Thoracic aorta (tissue), 2 donors: ENCODE data around the gene KANSL1L. TPM values are rescaled to one million over a fixed set of nuclear protein-coding genes. Genes with fewer than 3 reads are reported as not detected.
A peak's percentile ranks its signal among the peaks of the same experiment; 100 is the strongest.

Experiments used
- ATAC-seq: fragments of 150-250 bp; one replicate; pipeline ENCODE4 v1.8.0; 2017; ENCODE audit warnings: low read depth; ENCODE audit not compliant: insufficient number of reproducible peaks, low FRiP score
- DNase-seq: peaks from one replicate; pipeline ENCODE4 v3.0.0-alpha.2; 2020; ENCODE audit warnings: low spot score
- H3K27ac ChIP-seq, 2 donors: fragments of 200-600 bp; sonication (generic); 1 replicate in 1 of 2; 2 replicates in 1 of 2; pipeline ENCODE4 v1.5.1; 2016; ENCODE audit warnings: mild to moderate bottlenecking in 2 of 2, moderate library complexity in 2 of 2
- H3K27me3 ChIP-seq: fragments of 200-600 bp; sonication (generic); replicated peaks from 2 replicates; pipeline ENCODE4 v1.6.0; 2016; ENCODE audit warnings: mild to moderate bottlenecking; ENCODE audit not compliant: insufficient read depth
- H3K36me3 ChIP-seq: fragments of 200-600 bp; sonication (generic); one replicate; pipeline ENCODE4 v1.5.1; 2016
- H3K4me1 ChIP-seq, 2 donors: fragments of 200-600 bp; sonication (generic); 1 replicate in 1 of 2; 2 replicates in 1 of 2; pipeline versions ENCODE4 v1.5.1 to v1.6.0; 2016; ENCODE audit warnings: low read depth in 2 of 2, mild to moderate bottlenecking in 1 of 2; ENCODE audit not compliant: control insufficient read depth in 1 of 2
- H3K4me3 ChIP-seq: fragments of 200-600 bp; sonication (generic); 2 replicates; pipeline ENCODE4 v1.5.1; 2016; ENCODE audit warnings: mild to moderate bottlenecking
- H3K9me3 ChIP-seq: fragments of 200-600 bp; sonication (generic); 2 replicates; pipeline ENCODE4 v1.5.1; 2016
- CTCF ChIP-seq: fragments of 200-600 bp; sonication (generic); IDR thresholded peaks from one replicate; pipeline ENCODE4 v1.5.1; 2019; ENCODE audit warnings: antibody characterized with exemption
- total RNA-seq, 2 donors: library from RNA; depleted of rRNA; stranded (reverse); fragments of >200 nt; gene quantifications; one replicate each; pipeline versions ENCODE4 v1.1.0 to v1.2.3, GENCODE V29; 2016

The KANSL1L gene, protein sequence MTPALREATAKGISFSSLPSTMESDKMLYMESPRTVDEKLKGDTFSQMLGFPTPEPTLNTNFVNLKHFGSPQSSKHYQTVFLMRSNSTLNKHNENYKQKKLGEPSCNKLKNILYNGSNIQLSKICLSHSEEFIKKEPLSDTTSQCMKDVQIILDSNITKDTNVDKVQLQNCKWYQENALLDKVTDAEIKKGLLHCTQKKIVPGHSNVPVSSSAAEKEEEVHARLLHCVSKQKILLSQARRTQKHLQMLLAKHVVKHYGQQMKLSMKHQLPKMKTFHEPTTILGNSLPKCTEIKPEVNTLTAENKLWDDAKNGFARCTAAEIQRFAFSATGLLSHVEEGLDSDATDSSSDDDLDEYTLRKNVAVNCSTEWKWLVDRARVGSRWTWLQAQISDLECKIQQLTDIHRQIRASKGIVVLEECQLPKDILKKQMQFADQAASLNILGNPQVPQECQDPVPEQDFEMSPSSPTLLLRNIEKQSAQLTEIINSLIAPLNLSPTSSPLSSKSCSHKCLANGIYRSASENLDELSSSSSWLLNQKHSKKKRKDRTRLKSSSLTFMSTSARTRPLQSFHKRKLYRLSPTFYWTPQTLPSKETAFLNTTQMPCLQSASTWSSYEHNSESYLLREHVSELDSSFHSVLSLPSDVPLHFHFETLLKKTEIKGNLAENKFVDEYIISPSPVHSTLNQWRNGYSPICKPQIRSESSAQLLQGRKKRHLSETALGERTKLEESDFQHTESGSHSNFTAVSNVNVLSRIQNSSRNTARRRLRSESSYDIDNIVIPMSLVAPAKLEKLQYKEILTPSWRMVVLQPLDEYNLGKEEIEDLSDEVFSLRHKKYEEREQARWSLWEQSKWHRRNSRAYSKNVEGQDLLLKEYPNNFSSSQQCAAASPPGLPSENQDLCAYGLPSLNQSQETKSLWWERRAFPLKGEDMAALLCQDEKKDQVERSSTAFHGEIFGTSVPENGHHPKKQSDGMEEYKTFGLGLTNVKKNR
- 10 to 100 TPM; 35.1 to 77.2 TPM for total RNA-seq

- TF ChIP-seq CTCF = no peak
- peak within 1 kb of the TSS; percentile 76 for H3K4me3 ChIP-seq
- H3K36me3 ChIP-seq = no peaks in the 10 kb centered on the region
- peak; percentile 94 for DNase-seq
- H3K4me1 ChIP-seq = peaks cover 11 to 32% of the 10 kb centered on the region in 2 donors
- peak; percentile 84 for ATAC-seq
- no peaks in the 10 kb centered on the region for H3K9me3 ChIP-seq
- no peaks in the 10 kb centered on the region for H3K27me3 ChIP-seq
- H3K27ac ChIP-seq = peak within 1 kb of the TSS; percentile 88 to 99
Measured at GRCh38 chr2:210171309-210172218, at the start of gene KANSL1L. Gene KANSL1L (minus strand): TSS chr2:210171409. CDS start chr2:210154582, 16,827 bp downstream.

GRCh38 chr2:210215120-210215519, 43.9 kb upstream of the KANSL1L start:
- no peak for DNase-seq
- peaks cover 6 to 26% of the 10 kb centered on the region in 2 donors for H3K4me1 ChIP-seq
- TF ChIP-seq CTCF = no peak
- H3K27me3 ChIP-seq = no peaks in the 10 kb centered on the region
- ATAC-seq = peak; percentile 69
- peak overlapping the region; percentile 7 for H3K4me3 ChIP-seq
- peak overlapping the region; percentile 27 to 58 for H3K27ac ChIP-seq
- H3K36me3 ChIP-seq = peaks cover 21% of the 10 kb centered on the region
- H3K9me3 ChIP-seq = no peaks in the 10 kb centered on the region

GRCh38 chr2:210210185-210210584, 39.0 kb upstream of the KANSL1L start:
- no peaks in the 10 kb centered on the region for H3K27me3 ChIP-seq
- TF ChIP-seq CTCF = no peak
- H3K27ac ChIP-seq = no peak overlapping the region
- no peak overlapping the region for H3K4me3 ChIP-seq
- DNase-seq (no peak), ATAC-seq (no peak)
- peaks cover 6 to 12% of the 10 kb centered on the region in 2 donors for H3K4me1 ChIP-seq
- no peaks in the 10 kb centered on the region for H3K9me3 ChIP-seq
- H3K36me3 ChIP-seq = peaks cover 21% of the 10 kb centered on the region

DNA sequence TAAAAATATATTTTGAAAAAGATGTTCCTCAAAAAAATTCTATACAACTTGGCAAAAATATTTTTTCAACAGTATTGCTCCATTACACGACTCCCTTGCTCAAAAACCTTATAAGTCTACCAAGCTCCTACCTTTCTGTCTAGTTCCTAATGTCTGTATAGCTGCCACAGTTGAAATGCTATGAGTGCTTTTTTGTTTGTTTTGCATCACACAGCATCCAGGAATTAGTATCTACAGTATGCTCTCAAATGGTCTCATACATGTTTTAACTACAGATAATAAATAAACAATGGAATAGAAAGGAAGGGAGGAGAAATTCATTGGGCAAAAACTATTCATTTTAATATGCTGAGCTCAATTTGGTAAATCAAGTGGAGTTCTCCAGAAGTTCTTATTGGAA, 36.7 kb upstream of the KANSL1L start:
- peaks cover 4 to 9% of the 10 kb centered on the region in 2 donors for H3K4me1 ChIP-seq
- no peak for TF ChIP-seq CTCF
- H3K27ac ChIP-seq = no peak overlapping the region
- H3K4me3 ChIP-seq = no peak overlapping the region
- no peaks in the 10 kb centered on the region for H3K27me3 ChIP-seq
- no peaks in the 10 kb centered on the region for H3K9me3 ChIP-seq
- no peak for ATAC-seq
- DNase-seq = no peak
- H3K36me3 ChIP-seq = peaks cover 25% of the 10 kb centered on the region
